Daoy (cell line): ENCODE data around the gene RRAD. TPM values are rescaled to one million over a fixed set of nuclear protein-coding genes. Genes with fewer than 3 reads are reported as not detected.

Experiments used
- DNase-seq: peaks from one replicate; pipeline ENCODE4 v3.0.0-alpha.2; 2015; ENCODE audit warnings: low read depth
- total RNA-seq: library from RNA; depleted of rRNA; stranded (reverse); fragments of >200 nt; shearing (Covaris generic); gene quantifications from 2 replicates; pipeline ENCODE4 v1.2.3, GENCODE V29; 2014

The RRAD gene
- total RNA-seq, 1 experiment from 2014 or later: 24.3 TPM

GRCh38 chr16:66917741-66918140, 7.6 kb downstream of the RRAD start:
- DNase-seq: no peak

- DNase-seq: no peak
Observed at GRCh38 chr16:66916518-66916917, 8.8 kb downstream of the RRAD start.

- DNase-seq: no peak
Observed at GRCh38 chr16:66915041-66915440, 10.3 kb downstream of the RRAD start.

- DNase-seq: no peak
Observed at GRCh38 chr16:66914541-66914940, 10.8 kb downstream of the RRAD start.

GRCh38 chr16:66913711-66914110, 11.6 kb downstream of the RRAD start:
- no peak for DNase-seq

- DNase-seq: no peak
Observed at GRCh38 chr16:66913081-66913480, 12.3 kb downstream of the RRAD start.

- no peak for DNase-seq
Observed at GRCh38 chr16:66911801-66912200, 13.5 kb downstream of the RRAD start.

- no peak for DNase-seq
Observed at GRCh38 chr16:66911112-66911511, 14.2 kb downstream of the RRAD start.

GRCh38 chr16:66910175-66910940, 15.0 kb downstream of the RRAD start:
- no peak for DNase-seq

GRCh38 chr16:66908762-66909559, 16.4 kb downstream of the RRAD start:
- DNase-seq: no peak

GRCh38 chr16:66908116-66908515, 17.2 kb downstream of the RRAD start:
- no peak for DNase-seq

- no peak for DNase-seq
Observed at GRCh38 chr16:66906916-66907836, 18.2 kb downstream of the RRAD start.

- no peak for DNase-seq
Observed at GRCh38 chr16:66905633-66906539, 19.4 kb downstream of the RRAD start.

GRCh38 chr16:66904846-66905632, 20.3 kb downstream of the RRAD start:
- DNase-seq: no peak

- no peak for DNase-seq
Observed at GRCh38 chr16:66904428-66904845, 20.9 kb downstream of the RRAD start.

- DNase-seq: no peak
Observed at GRCh38 chr16:66903544-66904427, 21.5 kb downstream of the RRAD start.

- no peak for DNase-seq
Observed at GRCh38 chr16:66902648-66903543, 22.4 kb downstream of the RRAD start.

GRCh38 chr16:66901626-66902025, 23.7 kb downstream of the RRAD start:
- DNase-seq: no peak
